Activated naive CD8-positive, alpha-beta T cell (primary cell): Measurements from ENCODE around the gene HAPLN1.

Source experiments
- H3K27ac Mint-ChIP-seq: one replicate; pipeline ENCODE4 v1.8.0; 2021; ENCODE audit warnings: mixed read lengths
- H3K27me3 Mint-ChIP-seq: one replicate; pipeline ENCODE4 v1.8.0; 2021; ENCODE audit warnings: mixed read lengths
- H3K36me3 Mint-ChIP-seq: one replicate; pipeline ENCODE4 v1.8.0; 2021; ENCODE audit warnings: mixed read lengths
- H3K4me1 Mint-ChIP-seq: one replicate; pipeline ENCODE4 v1.8.0; 2021; ENCODE audit warnings: low read depth, mixed read lengths
- H3K4me3 Mint-ChIP-seq: one replicate; pipeline ENCODE4 v1.8.0; 2021; ENCODE audit warnings: mild to moderate bottlenecking, mixed read lengths
- H3K9me3 Mint-ChIP-seq: one replicate; pipeline ENCODE4 v1.8.0; 2021; ENCODE audit warnings: low read depth, mixed read lengths

Gene HAPLN1

DNA sequence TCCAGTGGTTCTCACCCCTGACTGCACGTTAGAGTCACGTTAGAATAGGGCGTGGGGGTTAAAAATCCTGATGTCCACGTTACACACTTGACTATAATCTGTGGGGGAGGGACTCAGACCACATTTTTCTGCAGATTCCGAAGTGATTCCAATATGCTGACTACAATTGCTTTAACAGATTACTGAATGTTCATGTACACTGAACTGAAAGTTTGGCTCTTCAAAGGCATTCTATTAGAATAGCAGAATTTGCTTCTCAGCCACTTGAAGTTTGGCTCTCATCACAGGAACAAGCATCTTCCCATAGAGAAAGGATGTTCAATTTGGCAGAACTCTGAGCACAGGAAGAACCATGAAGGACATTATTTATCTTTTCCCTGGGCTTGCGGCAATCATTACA is 84.5 kb downstream of the HAPLN1 start:
- Mint-ChIP-seq H3K4me1 (no peaks in the 10 kb centered on the region), H3K4me3 (no peak overlapping the region), H3K9me3 (no peaks in the 10 kb centered on the region), H3K36me3 (no peaks in the 10 kb centered on the region), H3K27me3 (peaks cover 2% of the 10 kb centered on the region), H3K27ac (no peak overlapping the region)

DNA sequence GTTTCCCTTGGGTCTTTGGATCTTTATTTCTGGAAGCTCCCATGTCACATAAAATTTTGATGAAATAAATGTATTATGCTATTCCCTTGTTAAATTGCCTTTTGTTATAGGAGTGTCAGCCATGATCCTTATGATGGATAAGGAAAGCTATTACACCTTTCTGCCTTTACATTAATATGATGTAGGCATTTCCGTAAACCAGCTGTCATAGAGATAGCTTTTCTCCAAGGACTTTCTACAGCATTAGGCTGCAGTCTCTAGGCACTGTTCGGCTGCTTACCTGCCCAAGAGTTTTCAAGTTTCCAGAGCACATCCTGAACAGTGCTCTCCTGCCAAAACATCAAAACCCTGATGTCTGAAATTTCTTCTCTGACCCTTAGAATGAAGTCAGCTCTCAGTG is 87.4 kb downstream of the HAPLN1 start:
- peaks cover 2% of the 10 kb centered on the region for H3K27me3 Mint-ChIP-seq
- H3K27ac Mint-ChIP-seq = no peak overlapping the region
- H3K9me3 Mint-ChIP-seq = no peaks in the 10 kb centered on the region
- no peaks in the 10 kb centered on the region for H3K36me3 Mint-ChIP-seq
- no peaks in the 10 kb centered on the region for H3K4me1 Mint-ChIP-seq
- no peak overlapping the region for H3K4me3 Mint-ChIP-seq

- Mint-ChIP-seq H3K27ac (no peak overlapping the region), H3K36me3 (no peaks in the 10 kb centered on the region), H3K4me1 (no peaks in the 10 kb centered on the region), H3K9me3 (no peaks in the 10 kb centered on the region), H3K4me3 (no peak overlapping the region), H3K27me3 (peaks cover 2% of the 10 kb centered on the region)
These were observed 87.8 kb downstream of the HAPLN1 start for GRCh38 chr5:83632874-83633273.

GRCh38 chr5:83628360-83628759 is 92.3 kb downstream of the HAPLN1 start:
- Mint-ChIP-seq H3K27me3 (peaks cover 4% of the 10 kb centered on the region), H3K4me1 (no peaks in the 10 kb centered on the region), H3K9me3 (no peaks in the 10 kb centered on the region), H3K27ac (no peak overlapping the region), H3K36me3 (no peaks in the 10 kb centered on the region), H3K4me3 (no peak overlapping the region)

DNA sequence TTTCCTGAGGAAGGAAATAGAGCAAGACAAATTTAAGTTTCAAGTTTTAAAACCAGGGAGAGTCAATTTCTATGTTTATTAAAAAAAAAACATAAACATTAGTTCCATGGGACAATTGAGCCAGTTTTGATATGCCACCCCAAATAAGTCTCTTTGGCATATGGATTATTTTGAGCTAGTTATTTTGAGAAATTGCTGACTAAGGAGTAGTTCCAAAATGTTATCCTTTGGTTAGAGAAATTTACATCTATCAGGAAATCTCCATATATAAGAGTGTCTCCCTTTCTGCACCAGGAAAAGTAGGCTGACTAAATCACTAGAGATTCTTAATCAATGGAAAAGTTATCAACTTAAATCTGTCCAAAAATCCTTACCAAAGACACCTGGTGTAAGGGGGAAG is 105.8 kb downstream of the HAPLN1 start:
- peaks cover 9% of the 10 kb centered on the region for H3K9me3 Mint-ChIP-seq
- no peaks in the 10 kb centered on the region for H3K27me3 Mint-ChIP-seq
- no peaks in the 10 kb centered on the region for H3K36me3 Mint-ChIP-seq
- no peaks in the 10 kb centered on the region for H3K4me1 Mint-ChIP-seq
- H3K4me3 Mint-ChIP-seq = no peak overlapping the region
- no peak overlapping the region for H3K27ac Mint-ChIP-seq

- H3K4me1 Mint-ChIP-seq = no peaks in the 10 kb centered on the region
- no peak overlapping the region for H3K27ac Mint-ChIP-seq
- no peaks in the 10 kb centered on the region for H3K36me3 Mint-ChIP-seq
- H3K4me3 Mint-ChIP-seq = no peak overlapping the region
- H3K9me3 Mint-ChIP-seq = no peaks in the 10 kb centered on the region
- no peaks in the 10 kb centered on the region for H3K27me3 Mint-ChIP-seq
These were observed 112.5 kb downstream of the HAPLN1 start for GRCh38 chr5:83608122-83608521.

GRCh38 chr5:83595217-83595616 is 125.4 kb downstream of the HAPLN1 start:
- no peaks in the 10 kb centered on the region for H3K27me3 Mint-ChIP-seq
- no peaks in the 10 kb centered on the region for H3K36me3 Mint-ChIP-seq
- H3K4me3 Mint-ChIP-seq = no peak overlapping the region
- H3K27ac Mint-ChIP-seq = no peak overlapping the region
- H3K4me1 Mint-ChIP-seq = no peaks in the 10 kb centered on the region
- no peaks in the 10 kb centered on the region for H3K9me3 Mint-ChIP-seq

DNA sequence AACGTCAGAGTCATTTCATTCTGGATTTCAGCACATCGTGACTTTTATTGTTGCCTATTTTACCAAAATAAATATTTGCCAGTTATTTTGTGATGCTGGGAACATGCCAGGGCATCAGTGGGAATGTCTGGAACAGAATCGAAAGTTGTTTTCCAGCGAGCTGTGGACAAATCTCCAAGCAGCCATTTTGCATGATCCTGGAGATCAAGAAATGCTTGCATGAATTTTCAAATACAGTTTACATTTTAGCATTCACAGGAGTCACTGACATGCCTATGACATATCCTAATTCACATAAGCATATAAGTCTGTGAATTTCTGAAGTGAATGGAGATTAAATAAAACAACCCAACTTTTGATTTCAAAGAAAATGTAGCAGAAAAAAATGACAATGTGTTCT is 129.7 kb downstream of the HAPLN1 start:
- Mint-ChIP-seq H3K9me3 (no peaks in the 10 kb centered on the region), H3K27me3 (no peaks in the 10 kb centered on the region), H3K36me3 (no peaks in the 10 kb centered on the region), H3K27ac (no peak overlapping the region), H3K4me3 (no peak overlapping the region), H3K4me1 (no peaks in the 10 kb centered on the region)

DNA sequence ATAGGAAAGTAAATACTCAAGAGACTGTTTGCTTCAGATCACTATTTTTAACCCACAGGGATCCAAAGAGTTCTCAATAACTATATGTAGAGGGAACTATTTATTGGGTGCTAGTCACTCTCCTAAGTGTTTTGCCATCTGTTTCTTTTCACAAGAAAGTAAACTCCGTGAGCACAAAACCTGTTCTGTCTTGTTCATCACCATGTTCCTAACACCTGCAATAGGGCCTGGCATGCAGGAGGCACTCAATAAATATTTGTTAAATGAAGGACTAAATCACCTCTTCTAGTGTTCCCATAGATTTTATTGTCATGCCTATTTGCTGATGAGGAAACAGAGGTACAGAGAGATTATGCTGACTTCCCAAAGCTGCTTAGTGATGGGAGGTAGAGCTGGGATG is 130.9 kb downstream of the HAPLN1 start:
- H3K27me3 Mint-ChIP-seq = no peaks in the 10 kb centered on the region
- H3K4me1 Mint-ChIP-seq = no peaks in the 10 kb centered on the region
- no peaks in the 10 kb centered on the region for H3K36me3 Mint-ChIP-seq
- no peak overlapping the region for H3K4me3 Mint-ChIP-seq
- no peak overlapping the region for H3K27ac Mint-ChIP-seq
- H3K9me3 Mint-ChIP-seq = no peaks in the 10 kb centered on the region
